Activated CD4-positive, alpha-beta T cell treated with anti-CD3 and anti-CD28 coated beads, Interleukin-2, amount 50 U/mL, for 16 hours (primary cell): Measurements from ENCODE around the gene SCAF4.

ENCODE experiments used
- DNase-seq: peaks from one replicate; pipeline ENCODE4 v3.0.0-alpha.2; 2020

SCAF4 gene

DNA sequence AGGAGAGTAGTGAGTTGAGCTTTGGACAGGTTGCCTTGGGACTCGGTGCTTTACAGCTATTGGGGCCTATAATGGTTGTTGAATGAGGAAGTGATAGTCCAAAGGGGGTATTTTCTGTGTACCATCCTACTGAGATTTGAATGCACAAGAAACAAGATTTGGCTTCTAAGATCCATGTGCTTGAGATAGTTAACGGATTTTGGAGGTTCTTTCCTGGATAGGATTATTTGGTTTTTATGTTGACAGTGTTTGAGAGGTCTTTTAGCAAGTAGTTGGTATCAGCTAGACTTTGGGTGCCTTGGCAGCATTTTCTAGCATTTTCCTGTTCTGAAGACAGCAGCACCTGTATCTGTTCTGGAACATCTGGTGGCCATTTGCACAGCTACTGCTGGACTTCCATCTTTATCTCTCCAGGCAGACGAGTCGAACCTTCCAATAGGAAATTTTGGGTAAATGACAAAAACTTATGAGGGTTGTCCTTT lies 3.6 kb upstream of the SCAF4 start:
- DNase-seq, result no peak

DNA sequence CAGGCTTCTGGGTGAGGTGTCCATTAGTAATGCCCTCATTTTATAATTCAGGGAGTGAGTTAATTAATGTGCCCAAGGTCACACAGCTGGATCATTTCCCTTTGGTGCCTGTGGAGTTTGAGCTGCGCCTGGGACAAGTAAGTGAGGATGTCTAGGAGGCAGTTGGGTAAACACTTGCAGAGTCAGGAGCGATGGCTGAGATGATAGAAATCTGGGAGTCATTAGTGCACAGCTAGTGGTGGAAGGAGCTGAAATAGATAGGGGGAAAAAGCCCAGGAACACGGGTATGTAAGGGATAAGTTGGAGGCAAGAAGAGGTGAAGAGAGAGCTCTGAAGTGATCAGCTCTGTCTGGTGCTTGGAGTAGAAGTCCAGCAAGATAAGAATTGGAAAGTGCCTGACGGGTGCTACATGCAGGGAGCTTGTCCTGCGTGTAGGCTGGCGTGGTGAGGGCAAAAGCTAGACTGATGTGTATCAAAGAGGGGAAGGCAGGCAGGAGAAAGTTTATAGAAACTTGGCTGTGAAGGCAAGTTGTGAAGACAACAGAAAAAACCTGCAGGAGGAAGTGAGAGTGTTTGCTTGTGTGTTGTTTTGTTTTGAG lies 1.7 kb upstream of the SCAF4 start:
- DNase-seq, result no peak

DNA sequence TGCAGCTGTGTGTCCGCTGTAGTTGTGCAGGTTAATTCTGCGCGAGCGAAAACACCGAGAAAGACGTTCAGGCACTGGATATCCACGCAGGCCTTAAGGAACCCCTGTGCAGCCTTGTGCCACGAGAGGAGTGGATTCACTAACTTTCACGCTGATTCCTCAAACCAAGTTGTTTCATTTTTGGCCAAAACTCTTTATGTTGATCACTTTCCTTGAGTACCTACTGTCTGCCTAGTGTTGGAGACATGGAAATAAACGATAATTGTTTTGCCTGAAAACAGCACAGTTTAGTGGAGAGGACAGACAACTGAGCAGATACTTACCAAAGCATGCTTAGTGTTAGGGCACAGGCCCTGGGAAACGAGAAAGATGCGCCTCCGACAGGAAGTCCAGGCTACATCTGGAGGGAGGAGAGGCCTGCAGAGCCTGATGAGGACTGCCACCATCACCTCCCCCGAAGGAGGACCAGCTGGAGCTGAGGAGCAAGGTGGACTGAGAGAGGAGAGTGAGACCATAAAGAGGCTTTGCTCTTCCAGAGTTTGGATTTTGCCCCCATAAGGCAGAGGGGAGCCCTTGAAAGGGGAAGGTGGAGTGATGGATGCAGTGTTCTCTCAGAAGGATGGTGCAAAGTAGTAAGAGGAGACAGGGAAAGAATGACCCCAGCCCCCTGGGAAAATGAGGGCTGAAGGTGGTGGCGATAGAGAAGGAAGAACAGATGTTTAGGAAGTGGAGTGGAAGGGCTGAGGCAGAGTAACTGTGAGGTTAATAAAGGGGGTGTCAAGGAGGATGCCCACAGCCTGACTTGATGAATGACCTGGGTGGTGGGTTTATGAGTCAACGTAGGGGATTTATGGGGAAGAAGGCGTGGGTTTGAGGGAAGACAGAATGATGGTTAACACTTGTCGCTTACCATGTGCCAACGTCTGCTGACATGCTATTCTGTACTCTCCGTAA lies 956 bp upstream of the SCAF4 start:
- peak; percentile 46 for DNase-seq

DNA sequence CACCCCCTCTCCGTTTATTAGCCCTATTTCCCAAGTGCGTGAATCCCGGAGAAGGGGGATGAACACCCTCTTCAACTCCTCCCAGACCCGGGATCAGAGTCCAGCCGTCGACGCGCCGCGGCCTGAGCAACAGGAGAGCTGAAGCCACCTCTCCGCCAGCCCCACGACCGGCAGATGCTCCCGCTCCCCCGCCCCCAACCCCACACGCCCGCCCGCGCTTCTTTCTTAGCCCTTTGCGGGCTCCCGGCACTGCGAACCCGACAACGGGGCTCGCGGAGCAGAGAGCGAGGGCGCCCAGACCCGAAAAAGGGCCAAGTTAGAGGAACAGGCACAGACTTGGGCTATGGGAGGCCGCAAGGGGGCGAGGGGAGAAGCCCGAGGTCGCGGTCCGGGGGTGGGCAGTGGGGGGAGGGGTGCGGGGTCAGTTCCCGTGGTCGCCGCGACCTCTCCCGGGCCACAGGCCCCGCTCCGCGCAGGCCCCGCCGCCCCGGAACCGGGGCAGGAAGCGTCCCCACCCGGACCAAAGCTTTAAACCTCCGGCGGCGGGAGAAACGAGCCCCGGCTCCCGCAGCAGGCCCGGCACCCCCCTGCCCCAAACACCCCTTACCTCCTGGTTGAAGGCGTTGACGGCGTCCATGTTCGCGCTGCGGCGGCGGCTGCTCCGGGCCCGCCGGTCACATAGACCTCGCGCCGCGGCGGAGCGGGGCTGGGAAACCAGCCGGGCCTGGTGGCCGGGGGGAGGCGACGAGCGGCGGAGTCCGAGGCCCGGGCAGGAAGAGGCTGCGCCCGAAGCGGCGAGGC lies 662 bp downstream of the SCAF4 start:
- peak; percentile 34 for DNase-seq

DNA sequence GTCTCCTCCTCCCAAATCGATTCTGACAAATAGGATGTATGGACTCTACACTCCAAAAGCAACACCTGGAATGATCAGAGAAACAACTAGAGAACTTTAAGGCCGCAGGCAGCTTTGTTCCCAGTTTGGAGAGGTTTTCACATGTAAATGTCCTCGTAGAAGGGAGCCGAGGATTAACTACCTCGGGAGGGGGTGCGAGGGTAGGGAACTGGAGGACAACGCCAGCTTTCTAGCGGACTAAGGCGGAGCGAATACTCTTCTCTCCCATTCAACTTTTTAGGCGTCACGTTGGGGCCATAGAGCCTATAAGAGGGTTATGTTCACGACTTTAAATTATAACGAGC lies 1.2 kb downstream of the SCAF4 start:
- DNase-seq, result no peak

DNA sequence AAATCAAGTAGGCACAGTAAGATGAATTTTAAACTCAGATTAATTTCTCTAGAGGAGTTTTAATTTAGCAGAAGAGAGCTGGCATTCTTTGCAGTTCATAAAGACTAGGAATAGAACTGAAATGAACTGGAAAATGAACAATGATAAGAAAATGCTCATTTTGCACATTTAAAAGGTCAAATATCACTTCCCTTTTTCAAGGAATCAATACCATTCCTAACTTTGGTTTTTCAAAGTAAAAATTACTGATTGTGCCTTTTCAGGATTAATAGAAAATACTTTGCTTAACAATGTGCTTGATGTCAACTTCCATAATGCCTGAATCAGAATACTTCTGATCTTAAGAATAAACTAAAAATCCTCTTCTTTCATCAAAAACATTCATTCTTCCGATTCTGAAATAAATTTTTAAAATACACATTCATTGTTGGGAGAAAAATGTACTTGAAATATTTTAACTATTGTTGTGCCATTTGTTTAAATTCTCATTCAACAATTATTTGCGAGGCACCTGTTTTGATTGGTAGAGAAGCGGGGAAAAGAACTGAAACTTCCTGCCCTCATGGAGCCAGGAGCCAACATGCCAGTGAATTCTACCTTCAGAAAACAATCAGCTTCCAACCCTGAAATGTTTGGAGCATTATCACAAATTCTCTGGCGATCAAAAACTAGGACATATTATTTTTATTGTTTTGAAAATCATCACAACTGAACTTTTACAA lies 2.1 kb downstream of the SCAF4 start:
- DNase-seq, result no peak

DNA sequence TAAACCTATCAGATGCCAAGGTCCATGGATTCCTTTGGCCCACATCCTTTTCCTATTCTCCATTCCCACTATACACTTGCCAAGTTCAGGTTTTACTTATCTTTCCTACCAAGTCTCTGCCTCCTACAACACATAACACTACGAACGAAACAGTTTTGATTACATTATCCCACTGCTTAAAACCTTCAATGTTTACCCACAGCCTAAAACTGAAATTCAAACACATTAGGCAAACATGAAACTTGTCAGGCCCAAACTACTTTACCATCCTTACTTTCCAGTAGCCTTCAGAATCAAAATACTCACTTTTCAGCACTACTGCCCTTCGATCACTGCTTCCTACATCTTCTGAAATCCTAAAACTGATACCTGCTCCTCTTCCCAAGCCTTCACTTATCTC lies 3.0 kb downstream of the SCAF4 start:
- DNase-seq, result no peak

DNA sequence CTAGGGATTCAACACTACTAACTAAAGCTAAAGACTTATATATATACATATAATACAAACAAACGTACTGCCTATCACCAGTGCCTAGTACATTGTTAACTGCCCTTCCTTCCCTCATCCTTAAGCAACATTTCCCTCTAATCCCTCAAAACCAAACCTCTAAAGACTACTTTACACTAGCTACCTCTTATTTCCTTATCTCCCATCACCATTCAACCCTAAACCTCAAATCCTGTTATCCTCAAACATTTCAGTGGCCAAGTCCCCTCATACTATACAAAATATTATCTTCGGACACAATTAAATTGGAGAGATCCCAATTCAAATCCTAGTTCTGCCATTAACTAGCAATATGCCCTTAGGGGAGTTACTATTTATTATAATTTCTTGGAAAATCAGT lies 3.7 kb downstream of the SCAF4 start:
- DNase-seq, result no peak

DNA sequence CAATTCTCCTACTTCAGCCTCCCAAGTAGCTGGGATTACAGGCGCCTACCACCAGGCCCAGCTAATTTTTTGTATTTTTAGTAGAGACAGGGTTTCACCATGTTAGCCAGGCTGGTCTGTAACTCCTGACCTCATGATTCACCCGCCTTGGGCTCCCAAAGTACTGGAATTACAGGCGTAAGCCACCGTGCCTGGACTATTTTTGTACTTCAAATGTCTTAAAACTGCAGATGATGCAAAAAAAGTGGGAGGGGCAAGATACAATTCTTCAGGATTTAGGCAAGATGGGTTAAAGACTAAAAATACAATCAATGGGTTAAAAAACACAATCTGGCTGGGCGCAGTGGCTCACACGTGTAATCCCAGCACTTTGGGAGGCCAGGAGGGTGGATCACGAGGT lies 4.7 kb downstream of the SCAF4 start:
- DNase-seq, result no peak

DNA sequence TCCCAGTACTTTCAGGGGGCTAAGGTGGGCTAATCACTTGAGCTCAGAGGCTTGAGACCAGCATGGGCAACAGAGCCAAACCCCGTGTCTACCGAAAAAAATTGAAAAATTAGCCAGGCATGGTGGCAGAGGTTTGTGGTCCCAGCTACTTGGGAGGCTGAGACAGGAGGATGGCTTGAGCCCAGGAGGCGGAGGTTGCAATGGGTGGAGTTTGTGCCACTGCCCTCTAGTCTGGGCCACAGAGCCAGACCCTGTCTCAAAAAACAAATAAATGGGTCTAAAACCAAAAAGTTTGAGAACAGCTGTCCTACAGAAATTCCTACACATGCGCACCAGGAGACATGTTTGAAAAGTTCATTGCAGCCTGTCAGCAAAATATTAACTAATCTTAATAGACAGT lies 5.5 kb downstream of the SCAF4 start:
- no peak for DNase-seq

DNA sequence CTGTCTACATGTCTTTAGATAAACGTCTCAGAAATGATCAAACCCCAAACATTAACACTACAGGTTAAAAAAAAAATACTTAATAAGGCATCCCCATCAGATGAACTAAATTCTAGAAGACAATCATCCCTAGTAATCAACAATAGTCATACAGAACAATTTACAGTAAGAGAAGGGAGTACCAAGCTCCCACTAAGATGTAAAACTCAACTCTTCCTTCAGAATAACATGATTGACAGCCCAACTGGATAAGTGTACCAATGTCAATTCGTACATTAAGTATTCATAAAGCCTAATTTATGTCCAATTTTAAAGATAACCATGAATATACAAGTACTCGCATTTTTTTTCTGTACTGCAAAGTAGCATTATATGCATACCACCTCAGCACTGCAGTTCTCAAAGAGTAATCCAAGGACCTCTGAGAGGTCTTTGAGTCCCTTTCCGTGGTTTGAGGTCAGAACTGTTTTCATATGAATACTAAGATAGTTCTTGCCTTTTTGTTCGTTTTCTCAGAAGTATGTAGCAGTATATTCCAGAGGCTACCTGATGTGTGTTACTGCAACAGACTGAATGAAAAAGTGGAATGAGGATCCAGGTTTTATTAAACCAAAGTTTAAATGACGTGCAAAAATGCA lies 6.6 kb downstream of the SCAF4 start:
- DNase-seq, result peak; percentile 66

DNA sequence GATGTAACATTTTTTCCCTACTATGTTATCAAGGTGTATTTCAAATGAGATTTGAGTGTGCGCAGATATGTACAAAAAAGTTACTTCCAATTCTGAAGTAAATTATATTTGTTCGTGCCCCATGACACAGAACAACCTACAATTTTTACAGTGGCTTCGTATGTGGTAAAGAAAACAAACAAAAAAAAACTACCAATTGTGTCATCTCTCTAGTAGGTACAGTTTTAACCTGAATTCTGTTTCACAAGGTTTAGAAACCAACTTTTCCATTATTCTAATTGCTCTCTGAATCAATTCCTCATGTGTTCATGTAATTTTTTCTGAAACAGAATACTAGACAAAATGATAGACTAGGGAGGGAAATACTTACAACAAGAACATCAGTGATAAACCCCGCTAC lies 7.4 kb downstream of the SCAF4 start:
- no peak for DNase-seq

DNA sequence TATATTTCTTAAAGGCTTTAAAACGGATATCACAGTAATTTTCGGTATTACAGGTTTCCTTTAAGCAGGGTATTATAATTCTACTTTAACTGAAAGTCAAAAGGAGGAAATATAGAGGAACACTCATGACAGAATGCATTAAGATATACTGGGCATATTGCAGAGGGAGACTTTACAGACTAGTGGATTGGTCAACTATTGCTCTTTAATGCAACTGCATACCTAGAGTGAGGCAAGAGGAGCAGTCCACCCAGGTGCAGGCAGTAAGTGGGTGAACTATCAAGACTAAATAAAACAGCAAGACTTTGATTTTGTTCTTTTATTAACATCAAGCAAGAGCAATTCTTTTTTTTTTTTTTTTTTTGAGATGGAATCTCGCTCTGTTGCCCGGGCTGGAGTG lies 10.5 kb downstream of the SCAF4 start:
- DNase-seq, result no peak

DNA sequence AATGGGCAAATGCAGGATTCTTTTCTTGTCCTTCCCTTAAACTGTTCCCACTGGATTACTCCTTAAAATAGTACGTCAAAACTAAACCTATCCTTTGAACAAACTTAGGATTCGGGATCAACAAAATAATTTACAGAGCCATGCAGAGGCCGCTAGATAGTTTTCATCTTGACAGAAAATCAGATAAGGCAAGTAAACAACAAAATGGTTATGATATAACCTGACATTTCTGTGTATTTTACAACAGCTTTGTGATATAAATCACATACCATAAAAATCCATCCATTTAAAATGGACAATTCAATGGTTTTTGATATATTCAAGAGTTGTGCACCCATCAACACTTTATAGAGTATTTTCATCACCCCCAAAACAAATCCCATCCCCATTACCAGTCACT lies 11.2 kb downstream of the SCAF4 start:
- no peak for DNase-seq

DNA sequence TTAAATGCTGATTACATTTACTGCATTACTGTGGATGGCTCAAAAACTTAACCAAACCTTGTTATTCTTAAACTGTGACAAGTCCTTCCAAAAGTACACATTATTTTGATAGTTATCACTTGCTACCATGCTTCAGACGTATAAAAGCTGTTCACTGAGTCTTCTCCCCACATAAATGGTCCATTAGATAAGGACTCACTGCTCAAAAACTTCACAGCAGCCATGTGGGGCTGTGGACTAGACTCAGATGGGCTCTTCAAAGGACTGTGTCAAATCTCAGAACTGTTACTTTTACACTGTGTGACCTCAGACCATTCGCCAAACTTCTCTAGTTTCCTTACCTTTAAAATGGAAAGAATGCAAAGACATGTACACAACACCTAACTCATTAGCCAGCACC lies 11.6 kb downstream of the SCAF4 start:
- DNase-seq, result no peak

DNA sequence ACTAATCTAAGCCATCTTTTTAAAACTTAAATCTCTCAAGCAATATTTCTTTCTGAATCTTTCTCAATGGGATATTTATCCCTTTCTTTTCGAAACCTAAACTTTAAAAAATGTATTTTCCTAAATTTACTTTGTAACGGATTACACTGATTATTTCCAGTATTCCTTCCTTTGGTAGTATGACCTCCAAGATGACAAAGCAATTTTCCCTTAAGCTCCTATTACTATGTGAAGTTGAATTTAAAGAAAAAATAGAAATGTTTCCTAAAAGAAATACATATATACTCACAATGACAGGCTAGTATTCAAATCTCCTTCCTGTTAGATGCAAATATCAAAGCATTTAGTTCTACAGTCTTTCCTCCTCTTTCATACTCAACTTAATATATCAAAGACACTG lies 15.8 kb downstream of the SCAF4 start:
- DNase-seq, result no peak

DNA sequence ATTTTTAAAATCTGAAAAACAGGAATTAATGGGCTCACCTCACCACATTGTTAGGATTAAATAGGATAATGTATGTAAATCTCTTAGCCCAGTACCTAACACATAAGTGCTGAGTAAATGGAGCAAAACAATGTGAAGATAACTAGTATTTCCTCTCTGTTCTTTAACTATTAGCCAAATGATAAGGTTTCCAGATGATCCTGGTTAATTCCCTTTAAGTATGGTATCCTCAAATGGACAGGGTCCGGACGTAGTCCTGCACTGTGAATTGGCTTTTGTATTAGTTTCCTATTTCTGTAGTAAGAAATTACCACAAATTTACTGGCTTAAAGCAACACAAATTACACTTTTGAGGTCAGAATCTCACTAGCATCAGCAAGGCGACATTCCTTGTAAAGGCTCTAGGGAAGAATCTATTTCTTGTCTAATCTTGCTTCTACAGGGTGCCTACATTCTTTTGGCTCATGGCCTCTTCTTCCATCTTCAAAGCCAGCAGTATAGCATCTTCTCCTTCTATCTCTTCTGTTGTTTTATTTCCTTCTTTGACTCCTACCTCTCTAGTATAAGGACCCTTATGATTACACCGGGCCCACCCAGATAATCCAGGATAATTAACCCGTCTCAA lies 17.1 kb downstream of the SCAF4 start:
- DNase-seq, result no peak

DNA sequence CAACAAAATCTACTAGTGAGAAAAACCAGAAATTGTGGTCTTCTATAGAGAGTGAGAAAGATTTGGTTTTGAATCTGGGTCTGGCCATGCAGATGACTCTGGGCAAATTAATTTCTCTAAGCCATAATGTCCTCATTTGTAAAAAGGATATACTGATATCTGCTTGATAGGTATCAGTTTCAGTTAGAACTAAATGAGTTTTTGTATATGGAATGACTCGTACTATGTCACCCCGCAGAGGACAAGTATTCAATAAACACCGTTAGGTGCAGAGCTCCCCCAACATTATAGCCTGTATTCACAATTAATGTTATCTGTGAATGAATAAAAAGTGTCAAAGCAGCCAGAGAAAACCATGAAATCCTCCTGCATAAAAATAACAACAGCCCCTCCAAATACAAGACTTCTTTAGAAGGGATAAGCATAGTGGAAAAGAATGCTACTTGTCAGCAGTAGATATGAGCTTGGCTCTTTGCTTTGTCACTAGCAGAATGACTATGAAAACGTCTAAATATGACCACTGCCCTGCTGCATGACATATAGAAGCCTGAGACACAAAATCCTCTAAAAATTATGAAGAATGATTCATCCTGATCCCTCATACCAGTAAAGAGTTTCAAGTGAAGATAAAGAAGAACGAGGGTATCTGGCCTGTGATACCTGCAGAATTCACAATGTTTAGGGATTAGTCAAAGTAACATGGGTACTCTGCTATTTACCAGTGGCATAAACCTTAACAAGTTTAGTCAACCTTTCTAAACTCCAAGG lies 17.8 kb downstream of the SCAF4 start:
- peak; percentile 72 for DNase-seq

DNA sequence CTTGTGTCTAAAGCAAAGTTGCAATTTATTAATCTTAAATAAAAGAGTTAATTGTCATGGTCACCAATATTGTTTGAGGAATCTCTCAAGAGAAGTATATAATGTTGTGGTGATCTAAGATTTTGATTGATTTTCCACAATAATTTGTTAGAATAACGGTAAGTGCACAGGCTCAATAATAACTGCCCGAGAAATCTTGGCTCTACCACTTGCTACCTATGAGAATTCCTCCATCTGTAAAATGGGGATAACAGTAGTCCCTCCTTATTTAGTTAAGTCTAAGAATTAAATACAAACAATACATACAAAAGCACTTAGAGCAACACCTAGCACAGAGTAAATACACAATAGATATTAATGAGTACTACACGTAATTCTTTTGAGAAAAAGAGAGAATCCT lies 18.8 kb downstream of the SCAF4 start:
- no peak for DNase-seq

DNA sequence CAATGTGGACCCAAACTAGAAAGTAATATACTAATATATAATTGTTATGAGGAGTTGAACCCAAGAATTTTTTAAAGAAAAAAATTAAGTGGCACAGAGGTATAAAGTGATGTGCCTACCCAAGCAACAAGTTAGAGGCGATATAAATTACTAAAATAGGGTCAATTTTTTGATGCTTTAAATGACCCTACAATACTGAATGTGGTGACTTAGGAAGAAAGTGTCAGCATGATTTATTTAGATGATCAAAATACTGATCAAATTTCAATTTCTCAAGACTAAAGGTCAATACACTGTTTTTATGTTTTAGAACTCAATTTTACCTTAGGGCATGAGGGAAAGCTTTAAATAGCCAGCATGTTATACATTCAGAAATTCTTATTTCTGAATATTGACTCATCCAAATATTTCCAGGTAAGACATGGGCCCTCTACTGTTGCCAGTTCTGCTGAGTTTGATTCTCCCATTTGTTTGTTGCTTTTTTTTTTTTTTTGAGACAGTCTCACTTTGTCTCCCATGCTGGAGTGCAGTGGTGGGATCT lies 20.1 kb downstream of the SCAF4 start:
- no peak for DNase-seq

DNA sequence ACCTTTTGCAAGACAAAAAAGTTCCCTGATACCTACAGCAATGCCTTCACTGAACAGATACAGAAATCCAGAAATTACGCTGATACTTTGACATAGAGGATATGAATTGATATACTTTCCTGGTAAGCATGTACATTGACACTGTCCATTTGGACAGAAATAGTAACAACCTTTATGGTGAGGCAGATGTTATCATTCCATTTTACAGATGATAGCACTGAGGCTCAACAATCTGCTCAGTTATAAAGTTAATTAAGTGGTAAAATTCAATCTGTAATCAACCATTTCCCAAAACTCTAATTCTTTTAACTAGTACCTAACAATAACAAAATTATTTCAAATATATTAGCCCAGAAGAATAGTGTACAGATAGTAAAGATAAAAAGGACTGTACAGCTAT lies 20.6 kb downstream of the SCAF4 start:
- DNase-seq, result no peak
